Measurements from ENCODE around the gene EPC2. TPM values are rescaled to one million over a fixed set of nuclear protein-coding genes. Genes with fewer than 3 reads are reported as not detected.

EPC2 gene, protein sequence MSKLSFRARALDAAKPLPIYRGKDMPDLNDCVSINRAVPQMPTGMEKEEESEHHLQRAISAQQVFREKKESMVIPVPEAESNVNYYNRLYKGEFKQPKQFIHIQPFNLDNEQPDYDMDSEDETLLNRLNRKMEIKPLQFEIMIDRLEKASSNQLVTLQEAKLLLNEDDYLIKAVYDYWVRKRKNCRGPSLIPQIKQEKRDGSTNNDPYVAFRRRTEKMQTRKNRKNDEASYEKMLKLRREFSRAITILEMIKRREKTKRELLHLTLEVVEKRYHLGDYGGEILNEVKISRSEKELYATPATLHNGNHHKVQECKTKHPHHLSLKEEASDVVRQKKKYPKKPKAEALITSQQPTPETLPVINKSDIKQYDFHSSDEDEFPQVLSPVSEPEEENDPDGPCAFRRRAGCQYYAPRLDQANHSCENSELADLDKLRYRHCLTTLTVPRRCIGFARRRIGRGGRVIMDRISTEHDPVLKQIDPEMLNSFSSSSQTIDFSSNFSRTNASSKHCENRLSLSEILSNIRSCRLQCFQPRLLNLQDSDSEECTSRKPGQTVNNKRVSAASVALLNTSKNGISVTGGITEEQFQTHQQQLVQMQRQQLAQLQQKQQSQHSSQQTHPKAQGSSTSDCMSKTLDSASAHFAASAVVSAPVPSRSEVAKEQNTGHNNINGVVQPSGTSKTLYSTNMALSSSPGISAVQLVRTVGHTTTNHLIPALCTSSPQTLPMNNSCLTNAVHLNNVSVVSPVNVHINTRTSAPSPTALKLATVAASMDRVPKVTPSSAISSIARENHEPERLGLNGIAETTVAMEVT
- 32.7 and 33.6 TPM in 2 replicates for total RNA-seq

DNA sequence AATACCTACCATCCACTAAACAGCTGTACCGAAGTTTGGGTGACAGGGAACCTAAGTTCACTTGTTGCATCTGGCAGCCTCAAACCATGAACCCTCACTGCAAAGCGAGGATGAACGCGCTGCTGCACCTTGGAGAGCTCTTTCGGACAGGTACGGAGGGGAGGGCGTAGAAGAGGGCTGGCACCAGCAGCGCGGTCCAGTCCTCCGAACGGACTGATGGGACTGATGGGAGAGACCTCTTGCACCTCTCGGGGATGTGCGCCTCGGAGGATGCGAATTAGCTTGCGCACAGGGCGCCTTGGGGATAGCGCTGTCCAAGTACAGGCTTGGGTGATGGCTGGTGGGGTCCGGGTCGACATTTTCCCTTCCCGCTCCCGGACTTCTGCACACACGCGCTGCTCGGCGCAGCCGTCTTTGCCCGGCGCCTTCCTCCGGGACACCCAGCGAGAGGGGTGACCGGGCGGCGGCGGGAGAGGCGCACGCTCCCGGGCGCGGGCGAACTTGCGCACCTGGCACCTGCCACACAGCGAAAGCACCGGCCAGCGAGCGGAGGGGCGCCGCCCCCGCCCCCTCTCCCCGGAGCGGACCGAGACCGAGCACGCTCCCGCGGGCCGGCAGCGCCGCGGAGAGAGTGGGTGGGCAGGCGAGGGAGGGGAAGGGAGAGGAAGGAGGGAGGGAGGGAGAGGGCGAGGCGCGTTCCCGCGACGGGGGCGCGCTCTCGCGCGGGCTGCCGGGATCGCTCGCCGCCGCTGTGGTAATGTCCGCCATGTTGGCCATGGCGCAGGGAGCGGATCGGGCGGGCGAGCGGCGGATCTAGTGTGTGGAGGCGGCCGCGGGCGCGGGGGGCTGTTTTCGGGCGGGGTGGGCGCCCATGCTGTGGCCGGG, at the start of gene EPC2:
Gene EPC2 (plus strand): TSS at position 754 of the 885 bp plus-strand sequence. CDS start 267 bp downstream, outside the sequence.

Small RNAs within 50 kb of the gene (small RNA-seq; reads per million reads assigned to genes)
- 0.28 reads per million for gene RNU2-9P
- gene RPS29P8: not detected

Other genes with a start within 250 kb of the EPC2 start
- gene KIF5C, start 230.5 kb downstream of the EPC2 start, total RNA-seq: under 0.01 and 0.14 TPM in 2 replicates